ENCODE measurements around the gene PIGC.

The PIGC gene

DNA sequence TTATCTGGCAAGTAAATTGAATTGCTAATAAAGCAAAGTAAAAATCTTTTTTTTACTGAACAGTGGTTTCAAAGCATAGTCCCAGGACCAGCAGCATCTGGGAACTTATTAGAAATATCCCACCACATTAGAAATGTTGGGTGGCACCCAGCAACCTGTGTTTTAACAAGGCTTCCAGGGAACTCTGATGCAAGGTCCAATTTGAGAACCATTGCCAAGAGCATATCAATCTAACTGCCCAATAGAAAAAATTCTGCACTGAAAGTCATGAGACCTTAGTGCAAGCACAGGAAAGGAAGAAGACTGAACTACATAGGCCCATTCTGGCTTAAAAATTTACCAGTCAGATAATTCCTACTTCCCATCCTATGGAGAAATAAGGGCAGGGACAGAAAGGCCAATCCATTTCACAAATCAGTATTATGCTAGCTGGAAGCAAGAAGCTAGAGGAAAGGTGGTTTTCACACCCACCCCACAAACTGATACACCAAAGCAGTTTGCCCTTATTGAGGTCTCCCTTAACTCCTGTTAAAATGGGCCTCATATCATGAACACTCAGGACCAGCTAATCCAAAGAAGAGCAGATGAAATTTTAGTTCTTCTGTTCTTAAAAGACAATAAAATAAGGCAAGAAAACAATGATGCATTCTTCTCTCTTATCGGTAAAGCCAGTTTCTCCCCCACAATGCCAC is 40.8 kb downstream of the PIGC start:
- Histone ChIP-seq H3K4me3 (no peak overlapping the region), H3K27ac (peak overlapping the region in 5 of 21 experiments; percentile 24 to 60 (median 29))

- peak overlapping the region in 1 of 21 experiments; percentile 68 for H3K27ac ChIP-seq
- H3K4me3 ChIP-seq, result no peak overlapping the region
These were observed 42.0 kb downstream of the PIGC start for GRCh38 chr1:172401892-172402291.

DNA sequence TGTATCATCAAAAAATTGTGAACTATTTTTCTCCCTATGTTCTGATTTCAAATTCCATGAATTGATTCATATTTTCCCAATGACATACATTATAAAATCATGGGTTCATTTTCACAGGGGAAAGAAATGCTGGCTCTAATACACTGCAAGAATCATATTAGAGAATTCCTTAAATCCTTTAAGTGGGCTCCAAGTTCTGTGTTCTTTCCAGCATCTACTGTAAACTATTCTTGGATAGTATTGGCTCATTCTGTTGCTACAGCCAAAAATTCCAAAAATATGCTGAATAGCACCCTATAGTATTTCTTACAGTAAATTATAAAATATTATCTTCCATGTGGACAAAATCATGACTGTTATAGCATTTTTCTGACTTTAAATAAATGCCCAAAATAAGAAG is 42.4 kb downstream of the PIGC start:
- Histone ChIP-seq H3K4me3 (no peak overlapping the region), H3K27ac (peak overlapping the region in 3 of 21 experiments; percentile 4 to 75 (median 68))

DNA sequence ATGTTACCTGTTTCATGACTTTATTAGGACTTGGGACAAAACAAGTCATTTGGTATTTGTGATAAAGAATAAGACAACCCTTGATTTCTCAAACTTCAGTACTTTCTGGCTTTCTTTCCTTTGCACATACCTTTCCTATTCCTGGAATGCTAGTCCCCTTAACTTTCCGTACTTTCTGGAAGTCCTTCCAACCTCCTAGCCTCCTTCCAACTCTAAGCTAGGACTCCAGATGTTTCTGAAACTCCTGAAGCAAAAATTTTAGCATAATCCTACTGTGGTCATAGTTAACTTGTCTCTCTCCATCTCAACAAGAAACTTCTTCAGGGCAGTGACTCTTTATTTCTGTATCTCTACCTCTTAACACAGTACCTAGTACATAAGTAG is 43.2 kb downstream of the PIGC start:
- Histone ChIP-seq H3K4me3 (no peak overlapping the region), H3K27ac (peak overlapping the region in 11 of 21 experiments; percentile 4 to 80 (median 68))

- H3K27ac ChIP-seq, result peak overlapping the region in 17 of 21 experiments; percentile 4 to 80 (median 59)
These were observed 43.8 kb downstream of the PIGC start for GRCh38 chr1:172399756-172400721.

DNA sequence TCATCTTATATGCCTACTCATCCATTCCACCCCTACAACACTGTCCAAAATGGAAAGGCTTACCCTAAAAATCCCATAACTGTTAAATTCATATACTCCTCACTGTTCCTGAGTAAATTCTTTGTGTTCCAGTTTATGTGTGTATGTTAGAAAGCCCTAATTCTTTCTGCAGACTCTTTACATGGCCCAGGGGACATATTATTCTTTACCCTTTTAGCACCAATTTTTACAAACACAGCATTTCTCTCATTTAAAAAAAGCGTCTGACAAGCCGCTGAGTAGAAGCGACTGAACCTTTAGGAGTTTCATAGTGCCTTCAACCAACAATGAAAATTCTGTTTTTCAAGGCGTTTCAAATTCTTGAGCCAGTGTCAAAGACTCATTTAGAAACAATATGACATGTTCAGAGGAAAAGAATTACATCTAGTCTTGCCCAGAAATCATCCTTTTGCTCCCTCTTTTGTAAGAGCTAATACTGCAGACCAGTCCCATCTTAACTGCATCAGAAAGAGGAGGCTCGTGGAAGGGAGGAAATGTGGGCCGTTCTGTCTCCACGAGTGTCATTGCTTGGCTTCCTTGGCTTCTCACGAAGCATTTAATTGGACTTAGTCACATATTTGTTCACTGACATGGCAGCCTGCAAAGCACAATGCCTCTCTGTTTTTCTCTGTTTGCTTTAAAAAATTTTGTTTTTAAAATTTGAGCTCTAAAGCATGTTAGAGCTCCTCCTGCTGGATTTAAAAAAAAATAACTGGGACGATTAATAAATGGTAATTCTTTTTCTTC is 44.7 kb downstream of the PIGC start:
- peak overlapping the region in 19 of 21 experiments; percentile 2 to 80 (median 64) for H3K27ac ChIP-seq
- no peak overlapping the region for H3K4me3 ChIP-seq

More at GRCh38 chr1:172399756-172400721, 43.8 kb downstream of the PIGC start:
- no peak overlapping the region for H3K4me3 ChIP-seq

GRCh38 chr1:172398193-172398592 is 45.7 kb downstream of the PIGC start:
- Histone ChIP-seq H3K4me3 (no peak overlapping the region), H3K27ac (peak overlapping the region in 18 of 21 experiments; percentile 2 to 80 (median 66))

DNA sequence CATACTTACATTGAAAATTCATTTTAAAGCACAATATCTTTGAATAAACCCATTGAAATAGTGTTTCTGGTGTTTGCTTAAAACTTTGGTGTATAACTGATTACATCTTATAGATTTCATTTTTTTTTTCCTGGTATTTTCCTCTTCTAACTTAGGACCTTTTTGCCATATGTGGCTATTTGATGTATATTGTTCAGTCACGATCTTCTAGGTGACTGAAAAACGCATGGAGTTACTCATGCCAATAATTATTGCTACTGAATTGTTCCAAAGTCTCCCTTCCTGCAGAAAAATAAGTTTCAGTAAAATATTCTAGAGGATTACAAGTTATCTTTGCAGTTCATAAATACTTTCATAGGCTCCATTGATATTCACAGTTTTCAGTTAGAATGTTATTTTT is 46.2 kb downstream of the PIGC start:
- Histone ChIP-seq H3K27ac (peak overlapping the region in 7 of 21 experiments; percentile 2 to 80 (median 56)), H3K4me3 (no peak overlapping the region)

DNA sequence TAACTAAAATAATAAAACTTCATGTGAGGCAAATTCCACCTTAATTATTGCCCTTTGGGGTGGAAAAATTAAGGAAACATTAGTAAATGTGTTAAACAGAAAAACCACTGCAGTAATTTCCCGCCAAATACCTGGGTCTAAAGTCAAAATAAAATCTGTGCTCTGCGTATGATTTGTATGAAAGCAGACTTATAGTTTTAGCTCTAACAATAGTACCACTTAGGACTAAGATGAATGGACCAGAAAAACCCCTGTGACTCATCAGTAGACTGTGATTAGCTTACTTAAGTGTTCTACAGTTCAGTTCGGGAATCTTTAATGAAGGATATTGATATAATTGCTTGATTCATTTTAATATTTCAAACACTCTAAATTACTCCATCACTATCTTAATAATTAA is 46.6 kb downstream of the PIGC start:
- H3K27ac ChIP-seq, result peak overlapping the region in 7 of 21 experiments; percentile 2 to 82 (median 26)
- H3K4me3 ChIP-seq, result no peak overlapping the region

- peak overlapping the region in 6 of 21 experiments; percentile 79 to 91 (median 82) for H3K27ac ChIP-seq
- H3K4me3 ChIP-seq, result no peak overlapping the region
These were observed 48.3 kb downstream of the PIGC start for GRCh38 chr1:172395576-172395975.

DNA sequence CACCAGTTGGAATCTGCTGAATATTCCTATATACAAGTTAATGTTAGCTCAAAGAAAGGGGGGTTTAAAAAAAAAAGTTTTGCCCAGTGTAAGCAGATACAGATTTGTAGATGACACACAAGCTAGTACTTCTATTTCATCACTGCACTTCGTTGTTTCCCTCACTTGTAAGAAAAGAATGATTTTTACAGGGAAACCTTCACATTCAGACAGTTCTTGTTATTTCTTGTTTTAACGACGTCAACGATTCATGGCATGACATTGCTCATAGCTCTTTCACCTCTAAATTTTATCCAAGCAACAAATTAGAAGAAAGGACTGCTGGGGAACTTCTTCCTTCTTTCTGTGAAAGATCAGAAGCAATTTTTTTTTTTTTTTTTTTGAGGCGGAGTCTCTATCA is 49.1 kb downstream of the PIGC start:
- Histone ChIP-seq H3K4me3 (no peak overlapping the region), H3K27ac (peak overlapping the region in 16 of 21 experiments; percentile 3 to 91 (median 71))

GRCh38 chr1:172394141-172394751 is 49.6 kb downstream of the PIGC start:
- H3K27ac ChIP-seq, result peak overlapping the region in 17 of 21 experiments; percentile 3 to 91 (median 74)
- H3K4me3 ChIP-seq, result no peak overlapping the region

DNA sequence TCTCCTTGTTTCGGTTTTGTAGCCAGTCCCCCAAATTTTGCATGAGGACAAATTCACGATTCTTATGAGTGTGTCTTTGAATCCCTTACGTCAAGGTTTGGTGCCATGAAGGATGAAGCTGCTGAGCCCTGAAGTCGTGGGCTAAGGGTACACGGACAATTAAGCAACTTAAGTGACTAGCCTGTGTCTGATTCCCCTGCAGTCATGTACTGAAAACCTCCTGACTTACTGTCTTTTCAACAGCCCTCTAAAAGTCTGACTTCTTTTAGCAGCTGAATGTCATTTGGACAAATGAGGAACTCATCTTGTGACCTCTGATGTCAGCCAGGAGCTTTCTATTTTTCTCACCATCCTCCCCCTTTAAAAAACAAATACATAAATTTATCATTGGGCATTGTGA is 50.5 kb downstream of the PIGC start:
- H3K4me3 ChIP-seq, result no peak overlapping the region
- H3K27ac ChIP-seq, result peak overlapping the region in 12 of 21 experiments; percentile 5 to 91 (median 82)

- Histone ChIP-seq H3K4me3 (no peak overlapping the region), H3K27ac (peak overlapping the region in 16 of 21 experiments; percentile 9 to 91 (median 78))
These were observed 51.9 kb downstream of the PIGC start for GRCh38 chr1:172391976-172392375.
